K562 (cell line): ENCODE measurements around the gene TRMT1. TPM values are rescaled to one million over a fixed set of nuclear protein-coding genes. Genes with fewer than 3 reads are reported as not detected.

Experiments used
- ARID3B ChIP-seq: fragments of 250-450 bp; sonication (Bioruptor Pico); IDR thresholded peaks from 2 replicates; pipeline ENCODE4 v1.4.0; 2020; ENCODE audit warnings: borderline replicate concordance
- ATF1 ChIP-seq, 2 experiments: fragments of 450-650 bp in 1 of 2; IDR thresholded peaks; 2 replicates each; pipeline ENCODE4 v1.6.1; 2016; ENCODE audit warnings: missing compliant biosample characterization in 1 of 2, missing genetic modification characterization in 1 of 2
- CEBPZ ChIP-seq: fragments of 150-350 bp; IDR thresholded peaks from 2 replicates; pipeline ENCODE4 v1.6.1; 2014; ENCODE audit warnings: low read depth, mild to moderate bottlenecking, low read length, borderline replicate concordance
- DLX4 ChIP-seq: fragments of 250-450 bp; sonication (Bioruptor Pico); IDR thresholded peaks from 2 replicates; pipeline ENCODE4 v1.6.1; 2021; ENCODE audit warnings: mild to moderate bottlenecking
- HMG20B ChIP-seq: fragments of 250-450 bp; sonication (Bioruptor Pico); IDR thresholded peaks from 2 replicates; pipeline ENCODE4 v1.5.0; 2021; ENCODE audit warnings: mild to moderate bottlenecking
- HOXB6 ChIP-seq: fragments of 250-450 bp; sonication (Bioruptor Pico); IDR thresholded peaks from 2 replicates; pipeline ENCODE4 v1.5.1; 2022; ENCODE audit warnings: mild to moderate bottlenecking, borderline replicate concordance
- MBD2 ChIP-seq: sonication (generic); IDR thresholded peaks from 2 replicates; pipeline ENCODE4 v1.6.1; 2016; ENCODE audit warnings: low read depth, borderline replicate concordance
- MCM5 ChIP-seq: fragments of 450-650 bp; IDR thresholded peaks from 2 replicates; pipeline ENCODE4 v1.6.1; 2016; ENCODE audit warnings: low read depth
- MEIS2 ChIP-seq: fragments of 450-650 bp; IDR thresholded peaks from 2 replicates; pipeline ENCODE4 v1.6.1; 2014; ENCODE audit warnings: mild to moderate bottlenecking; ENCODE audit not compliant: partially characterized antibody
- MTA2 ChIP-seq: fragments of 450-650 bp; IDR thresholded peaks from 2 replicates; pipeline ENCODE4 v1.6.1; 2016; ENCODE audit warnings: low read depth
- NCOA4 ChIP-seq: fragments of 450-650 bp; IDR thresholded peaks from 2 replicates; pipeline ENCODE4 v1.6.1; 2018; ENCODE audit warnings: mild to moderate bottlenecking; ENCODE audit not compliant: partially characterized antibody
- NFYB ChIP-seq: IDR thresholded peaks from 2 replicates; pipeline ENCODE4 v1.6.1; 2011; ENCODE audit warnings: mild to moderate bottlenecking, moderate library complexity; ENCODE audit not compliant: insufficient read length; ENCODE audit errors: extremely low read depth
- NR1H2 ChIP-seq: sonication (generic); formaldehyde crosslinking; IDR thresholded peaks from 2 replicates; pipeline ENCODE4 v1.4.0; 2020; ENCODE audit warnings: mild to moderate bottlenecking, missing genetic modification reagents
- RHOXF2B ChIP-seq: fragments of 250-450 bp; sonication (Bioruptor Pico); conservative IDR thresholded peaks from 2 replicates; pipeline ENCODE4 v1.5.1; 2021
- RUNX1 ChIP-seq: sonication (generic); IDR thresholded peaks from 2 replicates; pipeline ENCODE4 v1.6.1; 2016; ENCODE audit warnings: antibody characterized with exemption, low read depth
- SIRT6 ChIP-seq: IDR thresholded peaks from one replicate; pipeline ENCODE4 v1.6.1; 2012; ENCODE audit warnings: low read depth, mild to moderate bottlenecking, control low read depth, inconsistent platforms, low read length, moderate library complexity
- SMARCE1 ChIP-seq: fragments of 450-650 bp; IDR thresholded peaks from 2 replicates; pipeline ENCODE4 v1.7.1; 2016; ENCODE audit warnings: mild to moderate bottlenecking
- SOX6 ChIP-seq: fragments of 450-650 bp; IDR thresholded peaks from 2 replicates; pipeline ENCODE4 v1.6.1; 2014; ENCODE audit warnings: mild to moderate bottlenecking
- SP1 ChIP-seq: sonication (generic); formaldehyde crosslinking; IDR thresholded peaks from 2 replicates; pipeline ENCODE4 v1.8.1; 2022; ENCODE audit warnings: mild to moderate bottlenecking, missing genetic modification reagents
- TAF15 ChIP-seq: fragments of 200-400 bp; formaldehyde crosslinking; IDR thresholded peaks from 2 replicates; pipeline ENCODE4 v1.6.1; 2017; ENCODE audit warnings: mild to moderate bottlenecking, low read depth, low read length, moderate library complexity
- TARDBP ChIP-seq: fragments of 450-650 bp; IDR thresholded peaks from 2 replicates; pipeline ENCODE4 v1.6.1; 2016
- TCF7L2 ChIP-seq: fragments of 150-350 bp; IDR thresholded peaks from 2 replicates; pipeline ENCODE4 v1.6.1; 2016; ENCODE audit warnings: low read depth, mild to moderate bottlenecking, low read length, moderate library complexity
- TFE3 ChIP-seq: fragments of 450-650 bp; formaldehyde crosslinking; IDR thresholded peaks from 2 replicates; pipeline ENCODE4 v1.4.0; 2020; ENCODE audit warnings: mild to moderate bottlenecking, mixed read lengths
- ZSCAN29 ChIP-seq: fragments of 450-650 bp; IDR thresholded peaks from 2 replicates; pipeline ENCODE4 v1.6.1; 2017
- polyA plus RNA-seq, 8 experiments: library from polyadenylated mRNA; depleted of rRNA in 4 of 8; stranded (reverse) in 5 of 8; unstranded in 3 of 8; fragments of >200 nt; fragmentation: Nextera tagmentation in 2 of 8; fragmentation: Illumina TruSeq in 1 of 8; extraction: Ambion mirVana in 2 of 8; extraction: Trizol in 1 of 8; gene quantifications; 2 replicates each; pipeline versions ENCODE4 v1.2.1 to v1.2.3, GENCODE V29; 2011 to 2014; ENCODE audit warnings: inconsistent platforms in 1 of 8, missing spikeins in 1 of 8
- total RNA-seq, 7 experiments: library from RNA; depleted of rRNA in 6 of 7; stranded (reverse); fragments of >200 nt in 6 of 7; fragmentation: Illumina TruSeq in 2 of 7; extraction: Trizol in 2 of 7; gene quantifications; 2 replicates each; pipeline versions ENCODE4 v1.2.1 to v1.2.3, GENCODE V29; 2011 to 2021; ENCODE audit warnings: low replicate concordance in 1 of 7

Gene TRMT1
- total and polyA plus RNA-seq, 9 of the 15 experiments (the other 6 are each of a cell fraction or from before 2014, with no cell fraction given): 5.8 to 158 (median 54.3) TPM

GRCh38 chr19:13097463-13098258, 18.9 kb downstream of the TRMT1 start (continued):
- TF ChIP-seq CEBPZ (no peak), HMG20B (CRISPR knock-in tag) (no peak), MTA2 (no peak), TAF15 (no peak), MBD2 (0 out of 2 replicates have a peak, but pooled peaks have one; percentile 41), NFYB (no peak), TARDBP (no peak), SP1 (CRISPR knock-in tag) (peak; percentile 59), ZSCAN29 (no peak), SIRT6 (peak; percentile 85), TCF7L2 (no peak), MEIS2 (no peak), SOX6 (no peak), RUNX1 (peak; percentile 53; the same call in 1 of the 2 replicates), NR1H2 (CRISPR knock-in tag) (no peak), DLX4 (CRISPR knock-in tag) (no peak), SMARCE1 (no peak), ARID3B (CRISPR knock-in tag) (no peak), HOXB6 (CRISPR knock-in tag) (no peak), MCM5 (no peak), TFE3 (CRISPR knock-in tag) (peak; percentile 35; the same call in 1 of the 2 replicates), RHOXF2B (CRISPR knock-in tag) (peak; percentile 91; the same call in 1 of the 2 replicates), ATF1 (CRISPR knock-in tag; IDR thresholded peaks at IDR 0.05) (no peak), ATF1 (tag; IDR thresholded peaks at IDR 0.05) (no peak), NCOA4 (no peak)
